Anterior cingulate cortex (tissue), 58 donors: Measurements from ENCODE around the gene RNF207.

Source experiments
- DNase-seq, 58 donors: peaks; one replicate each; lab custom pipeline; 2025; lab: John Stamatoyannopoulos, UW

The RNF207 gene

DNA sequence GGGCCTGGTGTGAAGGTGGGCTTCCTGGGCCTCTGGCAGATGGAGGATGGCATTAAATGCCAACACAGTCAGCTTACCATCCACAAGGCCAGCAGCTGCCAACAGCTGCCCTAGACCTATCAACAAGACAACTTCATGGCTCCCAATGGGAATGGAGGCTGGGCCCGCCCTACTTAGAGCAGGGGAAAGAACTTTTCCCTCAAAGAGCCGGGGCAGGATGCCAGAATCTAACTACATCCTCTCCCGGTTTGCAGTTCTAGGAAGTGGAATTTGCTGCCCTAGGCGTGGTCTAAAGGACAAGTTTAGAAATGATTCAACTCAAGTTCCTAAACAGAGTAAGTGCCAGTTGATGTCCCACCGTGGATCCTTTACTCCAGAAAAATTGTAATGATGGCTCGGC lies 16.7 kb downstream of the RNF207 start:
- DNase-seq, result no peak

DNA sequence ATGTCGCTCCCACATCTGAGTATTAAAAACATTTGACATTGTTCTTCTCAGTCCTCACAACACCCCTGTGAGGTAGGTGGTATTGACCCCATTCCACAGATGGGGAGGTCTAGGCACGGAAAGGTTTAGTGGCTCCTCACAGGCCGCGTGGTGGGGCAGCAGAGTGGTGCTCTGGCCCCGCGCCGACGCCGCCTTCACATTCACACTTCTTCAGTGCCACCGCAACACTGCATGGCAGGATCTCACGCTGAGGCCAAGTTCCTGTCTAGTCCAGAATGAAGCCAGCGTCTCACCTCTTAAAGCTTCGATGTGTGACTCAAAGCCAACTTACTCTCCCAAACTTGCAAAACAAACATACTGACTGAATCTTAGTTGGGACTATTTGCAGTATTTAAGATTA lies 17.7 kb downstream of the RNF207 start:
- no peak for DNase-seq

DNA sequence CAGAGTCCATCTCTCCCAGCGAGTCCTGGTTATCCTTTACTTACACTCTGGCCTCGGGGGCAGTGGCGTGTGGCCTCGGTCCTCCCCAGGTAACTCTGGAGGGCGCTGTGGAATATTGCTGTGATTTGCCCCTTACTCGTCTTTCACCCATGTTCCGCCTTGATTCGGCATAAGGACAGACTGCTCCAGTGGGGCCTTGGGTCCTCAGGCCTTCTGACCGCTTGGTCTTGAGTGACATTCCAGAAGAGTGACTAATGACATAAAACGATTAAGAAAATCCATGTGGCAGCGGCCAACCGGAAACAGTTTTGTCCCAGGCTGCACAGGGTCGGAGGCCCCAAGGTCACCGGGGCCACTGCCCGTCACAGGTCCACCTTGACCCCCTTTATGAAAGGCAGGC lies 18.8 kb downstream of the RNF207 start:
- no peak for DNase-seq

DNA sequence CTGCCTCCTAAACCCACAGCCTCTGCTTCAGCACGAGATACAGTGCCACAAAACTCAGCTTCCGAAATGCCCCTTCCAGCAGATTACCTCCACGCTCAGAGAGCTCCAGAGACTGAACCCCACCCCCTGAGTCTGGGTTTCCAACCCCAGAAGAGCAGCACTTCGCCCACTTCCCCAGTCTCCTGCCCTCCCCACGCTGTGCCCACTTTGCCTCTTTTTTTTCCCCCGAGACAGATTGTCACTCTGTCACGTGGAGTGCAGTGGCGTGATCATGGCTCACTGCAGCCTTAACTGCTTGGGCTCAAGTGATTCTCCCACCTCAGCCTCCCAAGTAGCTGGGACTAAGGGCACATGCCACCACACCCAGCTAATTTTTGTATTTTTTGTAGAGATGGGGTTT lies 19.7 kb downstream of the RNF207 start:
- no peak for DNase-seq

DNA sequence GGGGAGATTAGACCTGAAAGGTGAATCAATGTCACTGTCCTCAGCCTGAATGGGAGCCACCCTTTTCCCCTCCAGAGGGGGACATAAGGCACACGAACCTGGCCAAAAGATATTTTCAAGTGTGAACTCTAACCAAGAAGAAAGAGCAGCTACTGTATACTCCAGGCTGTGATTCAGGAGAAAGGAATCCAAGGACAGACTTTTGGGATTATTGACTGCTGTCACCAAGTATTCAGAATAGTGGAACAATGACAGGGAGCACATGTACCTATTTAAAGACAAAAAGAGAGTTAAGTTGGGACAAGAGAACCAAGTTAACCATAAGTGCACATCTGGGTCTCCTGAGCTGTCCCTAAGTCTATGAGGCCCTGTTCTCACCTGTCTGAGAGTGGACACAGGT lies 27.5 kb downstream of the RNF207 start:
- DNase-seq, result no peak

DNA sequence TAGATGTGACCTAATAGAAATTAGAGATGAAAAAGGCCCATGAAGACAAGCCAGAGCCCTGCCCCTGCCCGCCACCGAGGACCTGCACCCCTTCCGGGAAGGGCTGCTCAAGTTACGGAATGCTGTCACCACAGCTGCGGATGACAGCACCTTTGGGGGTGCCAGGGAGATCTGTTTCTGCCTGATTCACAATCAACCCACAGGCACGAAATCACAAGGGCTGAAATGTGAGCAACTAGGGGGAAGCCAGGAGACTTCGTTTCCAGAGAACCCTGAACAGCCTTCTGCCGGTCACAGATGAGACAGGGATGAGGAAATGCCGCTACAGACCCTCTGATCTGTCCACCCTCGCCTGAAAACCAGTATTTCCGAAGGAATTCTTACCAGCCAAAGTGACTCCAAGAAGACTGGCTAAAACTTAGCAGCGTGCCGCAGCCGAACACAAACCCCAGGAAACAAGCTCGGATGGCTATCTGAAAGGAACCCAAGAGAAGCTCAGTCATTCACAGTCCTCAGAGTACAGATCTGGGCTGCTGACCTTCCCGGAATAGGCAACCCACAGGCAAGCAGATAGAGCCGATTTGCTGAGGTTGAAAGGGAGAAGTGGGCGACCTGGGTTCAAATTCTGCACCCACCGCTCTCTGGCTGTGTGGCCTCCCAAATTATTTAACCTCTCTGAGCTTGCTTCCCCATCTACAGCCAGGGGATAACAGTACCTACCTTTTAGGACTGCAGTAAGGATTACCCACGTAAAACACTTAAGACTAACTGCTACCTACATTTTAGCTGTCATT lies 28.8 kb downstream of the RNF207 start:
- peak in 2 of 58 donors; percentile 12 to 15 for DNase-seq

DNA sequence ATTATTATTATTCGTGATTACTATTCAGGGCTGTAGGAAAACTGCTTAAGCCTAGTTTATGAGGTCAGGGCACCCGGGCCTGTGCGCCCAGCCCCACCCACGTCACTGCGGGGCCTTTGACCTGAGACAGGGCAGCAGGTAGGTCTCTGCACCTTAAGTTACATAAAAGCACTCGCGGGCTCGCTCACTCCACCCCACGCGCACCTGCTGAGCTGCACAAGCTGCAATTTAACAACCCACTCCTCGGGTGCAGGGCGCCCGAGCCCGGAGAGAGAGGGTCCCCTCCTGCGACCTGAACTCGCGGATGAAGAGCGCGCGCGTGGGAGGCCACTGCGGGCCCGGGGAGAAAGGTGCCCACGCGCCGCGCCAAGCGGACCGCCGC lies 29.4 kb downstream of the RNF207 start:
- peak in 3 of 58 donors; percentile 18 to 66 (median 21) for DNase-seq

DNA sequence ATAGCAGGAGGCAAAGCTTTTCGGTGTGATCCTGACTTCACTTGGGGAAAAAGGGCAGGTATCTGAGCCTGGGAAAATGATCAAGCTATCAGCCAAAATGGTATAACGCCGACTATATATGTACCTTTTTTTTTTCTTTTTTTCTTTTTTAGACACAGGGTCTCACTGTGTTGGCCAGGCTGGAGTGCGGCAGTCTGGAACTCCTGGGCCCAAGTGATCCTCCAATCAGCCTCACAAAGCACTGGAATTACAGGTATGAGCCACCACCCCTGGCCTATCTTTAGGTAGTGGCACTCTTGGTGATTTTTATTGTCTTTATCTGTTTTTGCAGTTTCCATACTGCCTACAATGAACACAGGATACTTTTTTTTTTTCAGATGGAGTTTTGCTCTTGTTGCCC lies 31.2 kb downstream of the RNF207 start:
- no peak for DNase-seq

DNA sequence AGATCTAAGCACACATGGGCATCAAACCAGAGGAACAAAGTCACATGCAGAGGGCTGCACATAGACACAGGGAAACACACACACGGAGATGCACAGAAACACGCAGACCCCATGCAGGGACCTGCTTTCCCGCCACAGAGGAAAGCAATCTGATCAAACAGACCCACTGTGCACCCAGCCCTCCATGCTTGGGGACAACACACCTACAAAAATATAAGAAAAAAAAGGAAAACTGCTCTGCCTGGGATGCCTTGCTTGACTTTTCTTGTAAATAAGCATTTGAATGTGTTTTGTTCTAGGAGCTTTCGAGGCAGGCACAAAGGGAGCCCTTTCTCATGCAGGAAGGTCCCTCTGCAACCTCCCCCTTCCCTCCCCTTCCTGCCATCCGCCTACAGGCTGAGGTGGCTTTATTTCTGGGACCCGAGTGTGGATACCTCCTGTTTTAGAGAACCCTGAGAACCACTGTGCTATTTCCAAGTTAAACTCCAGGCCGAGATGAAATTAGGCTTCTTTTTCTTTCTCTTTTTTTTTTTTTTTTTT lies 33.4 kb downstream of the RNF207 start:
- DNase-seq, result no peak

DNA sequence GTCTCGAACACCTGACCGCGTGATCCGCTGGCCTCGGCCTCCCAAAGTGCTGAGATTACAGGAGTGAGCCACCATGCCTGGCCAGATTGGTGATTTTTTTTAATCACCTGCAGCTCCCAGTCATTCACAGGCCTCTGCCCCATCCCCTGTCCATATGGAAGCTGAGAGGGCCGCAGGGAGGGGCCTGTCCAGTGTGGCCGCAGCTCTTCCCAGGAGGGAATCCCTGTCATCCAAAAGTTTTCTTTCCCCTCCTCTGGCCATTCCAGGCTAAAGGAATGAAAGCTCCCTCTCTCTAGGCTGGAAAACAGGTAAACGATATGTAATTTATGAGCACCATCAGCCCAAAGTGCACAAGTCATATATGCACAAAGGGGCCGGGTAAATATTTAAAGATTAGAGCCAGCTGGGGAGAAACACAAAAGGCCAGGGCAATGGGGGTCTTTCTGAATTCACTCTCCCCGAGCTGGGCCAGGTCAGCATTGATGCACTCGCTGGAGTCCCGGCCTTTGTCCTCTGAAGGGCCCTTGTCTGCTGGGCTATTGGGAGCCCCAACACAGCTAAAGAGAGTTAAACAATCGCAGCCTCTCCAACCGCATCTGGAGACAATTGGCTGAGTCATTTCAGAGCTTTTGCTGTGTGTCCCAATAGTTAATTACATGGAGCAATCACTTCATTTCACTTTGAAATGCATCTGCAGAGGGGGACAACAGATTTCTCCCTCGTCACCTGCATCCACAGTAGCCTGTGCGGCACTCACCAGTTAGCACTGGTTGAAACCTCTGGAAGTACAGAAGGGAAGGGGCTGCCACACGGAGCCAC lies 34.2 kb downstream of the RNF207 start:
- DNase-seq, result no peak

DNA sequence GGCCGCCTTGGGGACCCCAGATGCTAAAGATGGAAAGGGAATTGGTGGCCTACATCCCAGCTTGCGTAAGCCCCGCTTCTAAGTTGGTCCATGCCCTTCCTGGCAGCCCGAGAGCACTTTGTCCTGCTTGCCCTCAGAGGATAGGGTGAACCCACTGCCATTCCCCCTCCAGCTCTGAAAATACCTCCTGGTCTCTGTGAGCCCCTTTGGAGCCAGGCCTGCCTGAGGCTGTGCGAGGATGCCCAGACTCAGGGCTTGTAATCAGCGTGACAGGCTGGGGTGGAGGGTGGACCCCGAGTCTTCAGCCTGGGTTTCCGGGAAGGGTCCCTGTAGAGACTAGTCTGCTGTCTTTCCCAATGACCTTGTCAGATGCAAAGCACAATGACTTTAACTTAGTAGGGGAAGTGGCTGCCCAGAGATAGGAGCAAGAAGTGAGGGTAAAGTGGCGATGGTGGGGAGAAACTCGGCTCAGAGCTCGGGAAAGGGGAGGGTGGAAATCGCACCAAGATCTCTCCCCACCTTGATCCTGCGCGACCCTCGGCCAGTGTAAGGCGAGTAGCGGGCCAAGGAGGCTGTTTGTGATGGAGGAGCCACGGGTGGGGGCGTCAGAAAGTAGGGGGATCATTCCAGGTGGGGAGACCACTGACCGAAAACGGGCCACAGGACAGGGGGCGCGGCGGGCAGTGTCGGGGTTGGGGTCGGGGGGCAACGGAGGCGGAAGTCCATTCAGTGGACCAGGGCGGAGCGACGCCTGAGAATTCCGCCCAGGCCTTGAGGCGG lies 35.4 kb downstream of the RNF207 start:
- no peak for DNase-seq

DNA sequence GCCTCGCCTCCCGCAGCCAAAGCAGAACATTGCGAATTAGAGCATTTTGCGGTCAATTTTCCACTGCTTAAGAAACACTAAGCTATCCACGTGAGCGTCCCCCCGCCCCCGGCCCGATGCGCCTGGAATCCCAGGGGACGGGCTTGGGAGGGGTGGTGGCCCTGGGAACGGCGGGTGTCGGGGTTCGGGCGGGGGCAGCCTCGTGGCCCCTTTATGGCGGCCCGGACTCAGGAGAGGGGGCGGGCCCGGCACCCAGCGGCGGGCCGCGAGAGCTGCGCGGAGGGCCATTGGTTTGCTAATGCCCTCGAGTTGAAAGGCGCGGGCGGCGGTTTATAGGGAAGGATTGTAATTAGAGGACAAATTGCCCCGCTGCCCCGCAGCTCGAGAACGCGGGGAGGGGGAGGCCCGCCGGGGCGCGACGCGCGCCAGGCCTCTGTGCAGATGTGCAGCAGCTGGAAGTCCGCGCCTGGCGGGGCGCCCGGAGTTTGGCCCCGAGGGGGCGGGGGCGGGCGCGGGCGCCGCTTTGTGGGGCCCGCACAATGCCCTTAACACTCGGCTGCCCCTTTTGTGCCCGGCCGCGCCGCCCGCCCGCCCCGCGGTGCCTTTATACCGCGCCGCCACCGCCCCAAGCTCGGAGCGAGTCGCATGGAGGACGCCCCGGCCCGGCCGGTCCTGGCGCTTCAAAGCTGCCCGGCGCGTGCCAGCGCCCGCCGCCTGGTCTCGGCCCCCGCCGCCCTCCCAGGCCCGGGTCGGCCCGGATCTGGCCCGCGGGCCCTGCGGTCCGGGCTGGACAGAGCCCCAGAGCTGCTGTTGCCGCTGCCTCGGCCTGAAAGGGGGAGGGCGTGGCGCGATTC lies 36.2 kb downstream of the RNF207 start:
- peak in 9 of 58 donors; percentile 10 to 47 (median 25) for DNase-seq

DNA sequence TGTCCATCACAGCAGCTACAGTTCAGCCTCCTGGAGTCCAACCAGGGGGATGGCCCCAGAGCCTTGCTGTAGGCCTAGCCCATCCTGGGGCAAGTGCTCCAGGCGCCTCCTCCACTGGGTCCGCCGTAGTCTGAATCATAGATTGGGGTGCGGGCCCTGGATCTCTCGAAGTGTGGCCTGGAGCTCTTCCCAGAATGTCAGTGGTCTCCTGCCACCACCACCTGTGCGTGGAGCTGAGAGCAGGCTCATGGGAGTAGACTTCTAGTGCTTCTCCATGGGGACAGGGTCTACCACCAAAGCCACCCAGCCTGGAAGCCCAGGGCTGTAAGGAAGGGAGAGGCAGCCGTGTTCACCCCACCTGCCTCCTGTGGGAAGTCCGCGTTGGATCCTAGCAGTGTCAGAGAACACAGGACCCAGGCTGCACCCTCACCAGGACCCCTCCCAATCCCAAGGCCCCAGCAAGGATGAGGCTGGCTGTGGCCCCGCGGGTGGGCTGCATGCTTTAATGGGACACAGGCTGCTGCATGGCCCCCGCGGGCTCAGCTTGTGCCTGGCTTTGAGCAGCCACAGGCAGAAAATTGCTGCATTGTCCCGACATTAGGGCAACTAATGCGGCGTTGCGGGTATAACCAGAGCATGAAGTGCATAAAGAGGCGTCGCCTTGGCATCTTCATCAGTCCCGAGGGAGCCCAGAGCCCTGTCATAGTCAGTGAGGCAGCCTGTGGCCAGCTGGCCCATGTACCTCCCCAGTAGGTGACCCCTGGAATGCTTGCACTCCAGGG lies 37.3 kb downstream of the RNF207 start:
- DNase-seq, result no peak

DNA sequence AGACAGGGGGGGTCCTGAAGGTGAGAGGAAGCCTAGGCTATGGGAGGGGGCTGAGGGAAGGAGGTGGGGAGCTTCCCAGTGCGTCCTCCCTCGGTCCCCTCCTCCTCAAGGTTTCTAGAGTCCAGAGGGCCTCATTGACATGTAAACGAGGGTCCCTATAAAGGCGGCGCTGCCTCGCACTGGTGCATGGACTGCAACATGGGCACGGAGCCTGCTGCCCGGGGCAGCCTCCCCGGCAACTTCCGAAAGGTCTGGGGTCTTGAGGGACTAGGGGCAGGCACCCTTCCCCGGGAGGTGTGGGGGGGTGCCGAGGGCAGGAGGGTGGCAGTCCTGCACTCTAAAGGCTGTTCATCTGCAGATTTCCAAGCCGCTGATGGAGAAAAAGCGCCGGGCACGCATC lies 38.1 kb downstream of the RNF207 start, which contains the start of gene HES3:
Gene HES3, plus strand, starts transcription at position 187 of the 400 bp plus-strand sequence. Its CDS starts 187 bp downstream, at position 374.
- DNase-seq, result no peak

DNA sequence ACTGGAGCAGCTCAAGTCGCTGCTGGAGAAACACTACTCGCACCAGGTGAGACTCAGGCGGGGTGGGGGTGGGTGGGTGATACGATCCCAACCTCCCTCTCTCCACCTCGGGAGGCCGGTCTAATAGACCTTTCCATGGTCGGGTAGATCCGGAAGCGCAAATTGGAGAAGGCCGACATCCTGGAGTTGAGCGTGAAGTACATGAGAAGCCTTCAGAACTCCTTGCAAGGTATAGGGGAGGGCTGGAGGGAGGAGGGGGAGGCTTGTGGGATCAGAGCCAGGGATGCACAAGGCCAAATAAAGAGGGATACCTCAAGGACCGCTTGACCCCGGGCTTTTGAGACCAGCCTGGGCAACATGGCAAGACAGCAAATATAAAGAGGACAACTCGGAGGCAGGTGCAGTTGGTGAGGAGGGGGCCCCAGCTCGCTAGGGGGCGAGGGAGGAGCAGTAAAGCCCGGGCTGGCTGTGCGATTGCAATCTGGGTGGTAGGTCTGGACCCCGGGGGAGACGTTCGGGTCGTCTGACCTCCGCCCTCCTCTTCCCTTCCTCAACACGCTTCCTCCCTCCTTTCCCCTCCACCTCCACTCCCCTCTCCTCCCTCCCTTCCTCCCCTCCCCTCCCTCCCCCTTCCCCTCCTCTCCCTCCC lies 38.6 kb downstream of the RNF207 start:
- no peak for DNase-seq

DNA sequence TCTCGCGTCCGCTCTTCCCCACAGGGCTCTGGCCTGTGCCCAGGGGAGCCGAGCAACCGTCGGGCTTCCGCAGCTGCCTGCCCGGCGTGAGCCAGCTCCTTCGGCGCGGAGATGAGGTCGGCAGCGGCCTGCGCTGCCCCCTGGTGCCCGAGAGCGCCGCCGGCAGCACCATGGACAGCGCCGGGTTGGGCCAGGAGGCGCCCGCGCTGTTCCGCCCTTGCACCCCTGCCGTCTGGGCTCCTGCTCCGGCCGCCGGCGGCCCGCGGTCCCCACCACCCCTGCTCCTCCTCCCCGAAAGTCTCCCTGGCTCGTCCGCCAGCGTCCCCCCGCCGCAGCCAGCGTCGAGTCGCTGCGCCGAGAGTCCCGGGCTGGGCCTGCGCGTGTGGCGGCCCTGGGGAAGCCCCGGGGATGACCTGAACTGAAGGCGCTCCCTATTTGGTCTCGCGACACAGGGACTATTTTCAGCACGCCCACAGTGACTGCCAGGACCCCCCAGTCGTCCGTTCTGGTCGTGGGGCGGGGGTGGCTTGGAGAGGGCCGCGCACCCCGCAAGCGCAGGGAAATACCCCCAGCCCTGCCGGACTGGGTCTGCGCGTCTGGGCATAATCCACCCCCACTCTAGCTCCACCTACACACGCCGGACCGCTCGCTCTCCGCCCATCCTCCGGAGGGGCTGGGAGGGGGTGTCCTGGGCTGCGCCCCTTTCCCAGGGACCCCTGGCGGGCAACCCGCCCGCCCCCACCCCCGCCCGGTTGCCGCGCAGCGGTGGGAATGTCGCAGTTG lies 39.4 kb downstream of the RNF207 start:
- peak in 44 of 58 donors; percentile 6 to 66 (median 36) for DNase-seq

DNA sequence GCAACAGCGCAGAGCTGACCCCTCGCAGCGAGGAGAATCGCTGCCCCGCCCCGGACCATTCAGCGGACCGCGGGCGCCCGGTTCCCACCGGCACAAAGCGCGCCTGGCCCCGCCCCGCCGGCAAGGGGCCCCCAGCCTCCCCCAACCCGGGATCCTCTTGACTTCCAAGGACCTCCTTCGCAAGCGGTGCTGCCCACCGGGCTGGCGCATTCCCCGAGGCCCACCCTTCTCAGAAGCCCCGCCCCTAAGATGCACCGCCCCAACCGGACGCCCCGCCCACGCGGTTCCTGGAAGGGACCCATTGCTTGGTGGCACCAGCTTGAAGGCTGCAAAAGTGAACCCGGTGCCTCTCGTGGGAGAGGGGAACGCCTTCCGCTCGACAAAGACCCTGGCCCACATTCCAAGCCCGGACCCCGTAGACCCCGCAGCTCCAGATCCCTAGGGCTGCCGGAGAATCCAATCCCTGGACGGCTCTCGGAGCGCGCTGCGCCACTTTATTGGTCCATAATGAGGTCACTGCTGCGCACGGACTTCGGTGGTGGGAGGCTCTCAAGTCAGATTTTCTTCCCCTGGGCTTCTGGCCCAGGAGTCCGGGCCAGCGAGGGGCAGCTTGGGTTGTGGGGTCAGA lies 40.1 kb downstream of the RNF207 start:
- peak in 2 of 58 donors; percentile 21 to 34 for DNase-seq
